ENCODE data around the gene FABP1.

The FABP1 gene

DNA sequence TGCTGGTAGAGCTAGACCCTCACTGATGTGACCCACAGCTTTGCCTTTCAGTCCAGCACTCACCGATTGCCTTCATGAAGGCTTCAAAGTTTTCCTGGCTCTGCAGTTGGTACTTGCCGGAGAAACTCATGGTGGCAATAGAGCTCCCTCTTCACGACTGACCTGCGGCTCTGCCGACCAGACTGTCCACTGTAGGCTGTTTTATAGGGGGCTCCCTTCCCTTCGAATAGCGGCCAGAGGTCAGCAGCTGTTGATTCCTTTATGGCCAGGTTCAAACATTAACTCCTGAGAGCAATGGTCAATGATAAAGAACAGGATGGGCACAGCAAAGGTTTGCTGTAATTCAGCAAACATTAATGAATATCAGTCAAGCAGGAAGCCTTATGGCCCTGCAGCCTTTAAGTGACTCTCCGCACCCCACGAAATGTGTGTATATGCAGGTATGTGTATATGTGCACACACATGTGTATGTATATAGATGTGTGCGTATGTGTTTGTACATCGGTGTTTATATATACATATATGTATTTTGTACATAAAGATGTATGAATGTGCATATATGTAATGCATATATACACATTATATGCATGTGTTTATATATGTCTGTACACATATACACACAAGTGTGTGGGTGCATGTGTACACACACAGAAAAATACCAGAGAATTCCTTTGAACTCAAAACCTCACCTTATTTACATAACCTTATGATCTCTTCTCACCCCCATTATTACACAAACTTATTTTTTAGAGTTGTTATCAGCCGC, at the start of gene FABP1:
Gene FABP1 (minus strand): TSS at position 175 of the 766 bp plus-strand sequence. CDS start 45 bp downstream, at position 130.
- DNase-seq (ENCODE audit: low read depth) = no peak

DNA sequence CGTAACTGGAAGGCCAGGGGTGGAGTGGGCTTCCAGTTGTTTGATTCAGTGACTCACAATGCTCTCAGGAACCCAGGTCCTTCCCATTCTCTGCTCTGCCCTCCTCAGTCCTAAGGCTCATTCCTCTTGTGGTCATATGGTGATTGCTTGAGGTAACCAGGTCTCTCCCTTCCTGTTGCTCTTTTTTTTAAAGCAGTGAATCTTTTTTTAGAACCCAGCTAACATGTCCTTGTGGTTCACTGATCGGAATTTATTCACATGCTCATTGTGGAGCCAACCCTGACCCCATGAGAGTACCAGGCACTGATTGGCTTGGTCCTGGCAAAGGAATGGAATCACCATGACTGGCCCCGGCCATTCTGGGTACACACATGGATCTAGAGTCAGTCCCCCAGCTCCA, 49.7 kb upstream of the FABP1 start:
- DNase-seq (ENCODE audit: low read depth) = no peak

DNA sequence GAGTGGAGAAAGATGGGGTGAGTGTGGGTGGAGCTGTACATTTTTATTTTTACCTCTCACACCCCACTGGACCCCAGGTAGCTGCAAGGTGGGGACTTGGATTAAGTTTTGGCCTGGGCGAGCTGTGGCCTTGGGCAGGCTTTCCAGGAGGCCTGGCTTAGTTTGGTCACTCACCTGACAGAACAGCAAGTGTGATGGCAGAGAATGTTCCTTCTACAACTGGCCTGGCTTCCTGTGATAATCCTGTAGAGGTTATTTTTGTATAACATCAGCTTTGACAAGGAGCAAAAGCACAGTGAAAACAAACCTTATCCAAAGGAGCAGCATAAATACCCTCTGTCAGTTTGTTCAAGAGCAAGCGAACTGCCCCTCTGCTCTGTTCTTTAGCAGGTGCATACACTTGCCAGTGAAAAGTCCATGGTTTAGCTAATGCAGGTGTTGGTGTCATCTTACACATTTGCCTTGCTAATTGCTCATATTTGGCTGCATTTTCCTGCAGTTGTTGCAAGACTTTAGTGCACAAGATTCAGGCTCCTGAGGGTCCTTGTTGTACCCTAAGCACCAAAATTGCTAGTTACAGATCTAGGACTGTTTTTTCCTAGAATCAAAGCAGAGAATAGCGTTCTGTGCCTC, 48.6 kb upstream of the FABP1 start:
- DNase-seq (ENCODE audit: low read depth) = no peak

DNA sequence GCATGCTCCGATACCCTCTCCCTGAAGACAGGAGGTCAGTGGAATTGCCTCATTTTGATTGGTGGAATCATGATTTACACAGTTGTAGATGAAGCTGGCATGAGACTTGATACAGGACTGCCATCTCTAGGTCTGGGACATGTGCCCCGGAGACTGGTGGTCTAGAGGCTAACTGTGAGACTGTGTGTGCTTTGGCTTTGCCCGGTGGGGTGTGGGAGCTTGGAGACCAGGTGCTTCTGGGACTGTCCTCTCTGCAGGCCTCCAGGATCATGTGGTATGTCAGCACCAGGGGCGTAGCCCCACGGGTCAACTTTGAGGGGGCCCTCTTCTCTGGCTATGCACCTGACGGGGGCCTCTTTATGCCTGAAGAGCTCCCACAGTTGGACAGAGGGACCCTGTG, 45.0 kb upstream of the FABP1 start:
- no peak for DNase-seq (ENCODE audit: low read depth)

DNA sequence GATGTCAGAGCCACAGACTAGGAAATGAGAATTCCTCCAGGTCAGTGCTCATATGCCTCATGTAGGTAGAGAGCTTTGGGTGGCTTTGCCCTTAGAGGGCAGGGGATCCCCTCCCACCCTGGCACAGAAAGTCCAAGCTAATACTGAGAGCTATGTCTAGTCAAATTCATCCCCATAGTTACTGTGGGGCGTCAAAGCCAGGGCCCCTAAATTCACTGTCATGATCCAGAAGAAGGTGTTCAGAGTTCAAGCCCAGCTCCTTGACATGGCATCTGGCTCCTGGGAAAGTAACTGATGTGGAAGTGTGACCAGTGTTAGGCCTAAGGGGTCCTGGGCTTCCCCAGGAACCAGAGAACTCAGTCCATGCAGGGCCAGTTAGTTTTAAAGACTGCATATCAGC, 44.1 kb upstream of the FABP1 start:
- no peak for DNase-seq (ENCODE audit: low read depth)

DNA sequence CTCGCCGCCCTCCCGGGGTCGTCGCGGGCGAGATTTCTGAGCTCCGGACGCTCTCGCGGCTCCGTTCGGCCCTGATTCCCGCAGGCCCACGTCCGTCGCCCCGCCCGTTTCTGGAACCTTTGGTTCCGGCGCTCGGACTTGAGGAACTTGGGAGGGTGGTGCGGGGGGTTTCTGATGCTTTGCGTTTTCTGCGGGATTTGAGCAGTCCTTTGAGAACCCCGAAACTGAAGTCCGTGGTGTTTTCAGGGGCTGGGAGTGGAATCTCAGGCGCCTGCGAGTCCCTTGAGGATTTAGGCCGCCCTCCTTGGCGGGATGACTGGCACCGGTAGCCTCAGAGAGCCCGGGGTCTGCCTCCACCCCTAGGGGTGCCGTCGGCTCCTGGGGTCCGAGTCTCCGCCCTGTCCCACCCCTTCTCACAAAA, 42.6 kb upstream of the FABP1 start:
- DNase-seq (ENCODE audit: low read depth) = no peak

DNA sequence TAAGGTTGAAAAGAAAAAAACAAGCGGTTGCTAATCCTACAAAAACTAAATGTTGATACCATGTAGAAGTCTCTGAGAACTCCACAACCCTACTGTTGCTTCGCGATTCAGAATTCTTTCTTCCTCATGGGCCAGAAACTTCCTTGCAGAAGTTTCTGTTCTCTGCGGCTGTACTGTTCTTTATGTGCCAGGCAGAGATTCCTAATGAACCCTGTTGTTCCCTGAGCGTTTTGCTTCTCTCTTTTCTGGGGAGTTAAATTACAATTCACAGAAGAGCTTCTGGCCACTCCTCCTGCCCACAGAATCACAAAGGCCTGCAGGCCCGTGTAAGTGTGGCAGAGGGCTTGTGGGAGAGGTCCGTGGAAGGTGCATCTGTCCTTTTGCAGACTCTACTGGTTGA, 40.5 kb upstream of the FABP1 start:
- no peak for DNase-seq (ENCODE audit: low read depth)

DNA sequence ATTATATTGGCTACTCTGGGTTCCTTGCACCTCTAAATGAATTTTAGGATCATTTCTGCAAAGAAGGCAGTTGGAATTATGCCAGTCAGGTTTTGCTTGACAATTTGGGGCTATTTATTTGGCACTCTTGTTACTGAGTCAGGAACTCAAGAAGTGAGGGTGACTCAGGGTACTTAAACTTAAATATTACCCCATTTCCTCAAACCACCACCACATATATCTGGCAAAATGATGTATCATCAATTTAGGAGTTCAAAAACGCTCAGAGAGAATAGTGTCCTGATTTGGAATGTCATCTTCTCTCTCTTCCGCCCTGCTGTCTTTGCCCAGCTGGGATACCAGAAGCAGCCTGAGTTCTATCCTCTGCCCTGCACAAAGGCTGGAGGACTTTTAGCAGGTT, 39.9 kb upstream of the FABP1 start:
- DNase-seq (ENCODE audit: low read depth) = no peak

DNA sequence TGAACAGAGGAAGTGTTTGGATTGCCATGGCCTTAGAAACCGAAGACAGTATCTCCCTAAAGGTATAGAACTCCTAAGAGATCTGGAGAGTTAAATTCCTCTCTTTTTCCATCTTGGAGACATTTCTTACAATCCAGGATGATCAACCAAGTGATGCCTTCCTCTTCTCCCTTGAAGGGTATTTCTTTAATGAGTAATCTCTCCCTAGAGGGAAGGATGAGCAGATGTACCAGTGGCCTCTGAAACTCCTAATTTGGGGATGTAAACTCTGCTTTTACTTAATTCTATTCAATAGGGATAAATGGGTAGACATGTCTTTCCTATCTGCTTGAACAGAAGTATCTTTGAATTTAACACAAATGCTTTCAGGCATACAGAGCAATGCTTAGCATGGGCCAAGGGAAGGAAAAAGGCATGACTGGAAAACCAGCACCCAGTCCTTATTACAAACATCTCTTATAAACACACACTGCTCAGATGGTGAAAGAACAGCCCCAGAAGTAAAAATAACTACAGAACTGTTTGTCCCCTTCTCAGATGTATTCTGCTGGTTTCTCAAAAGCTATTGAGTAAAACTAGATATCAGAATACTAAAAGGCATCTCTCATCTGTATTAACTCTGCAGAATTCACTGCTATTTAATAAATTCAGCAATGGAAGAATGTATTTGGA, 37.6 kb upstream of the FABP1 start:
- DNase-seq (ENCODE audit: low read depth) = no peak

DNA sequence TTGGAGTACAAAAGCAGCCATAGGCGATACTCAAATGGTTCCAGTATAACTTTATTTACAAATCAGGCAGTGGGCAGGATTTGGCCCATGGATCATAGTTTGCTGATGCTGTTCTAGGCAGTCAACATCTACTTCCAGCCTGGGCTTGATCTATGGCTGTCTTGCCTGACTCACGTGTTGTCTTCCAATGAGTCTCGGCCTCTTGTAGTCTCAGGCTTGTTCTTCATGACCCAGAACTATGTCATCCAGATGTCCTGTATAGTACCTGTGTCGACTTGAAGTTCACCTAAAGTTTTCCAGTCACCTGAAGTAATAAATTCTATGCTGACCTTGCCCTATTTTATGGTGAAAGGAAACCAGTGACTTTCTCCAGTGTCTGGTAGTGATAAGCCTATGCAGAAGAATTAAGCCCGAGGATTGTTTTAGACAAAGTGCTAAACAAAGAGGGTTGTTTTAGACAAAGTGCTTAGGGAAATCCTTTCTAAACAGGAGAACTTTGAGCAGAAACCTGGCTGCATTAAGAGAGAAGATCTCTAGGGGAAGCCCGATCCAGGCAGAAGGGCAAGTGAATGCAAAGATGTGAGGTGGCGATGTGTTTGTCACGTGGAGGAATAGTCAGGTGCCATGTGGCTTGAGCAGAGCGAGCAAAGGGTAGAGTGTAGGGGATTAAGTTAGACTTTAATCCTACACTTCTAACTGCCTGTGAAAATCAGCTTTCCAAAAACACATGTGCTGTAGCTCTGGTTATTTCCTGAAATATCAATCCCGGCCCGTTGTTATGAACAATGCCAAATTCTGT, 33.8 kb upstream of the FABP1 start:
- no peak for DNase-seq (ENCODE audit: low read depth)

DNA sequence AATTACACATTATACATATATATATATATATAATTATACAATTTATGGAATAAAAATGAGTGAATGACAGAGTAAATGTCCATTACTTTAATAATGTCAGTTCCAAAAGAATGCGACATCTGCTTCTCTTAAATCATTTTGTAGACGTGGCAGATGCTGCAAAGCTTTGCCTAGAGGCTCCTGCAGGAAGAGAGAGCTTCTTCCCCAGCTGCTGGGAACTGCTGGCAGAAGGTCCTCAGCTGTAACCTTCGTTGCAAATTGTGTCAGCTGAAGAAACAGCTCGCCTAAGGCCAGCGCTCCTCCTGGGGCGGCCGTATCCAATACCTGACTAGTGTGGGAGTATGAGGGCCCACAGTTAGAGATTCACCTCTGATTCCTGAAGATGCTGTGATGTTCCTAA, 32.7 kb upstream of the FABP1 start:
- no peak for DNase-seq (ENCODE audit: low read depth)

DNA sequence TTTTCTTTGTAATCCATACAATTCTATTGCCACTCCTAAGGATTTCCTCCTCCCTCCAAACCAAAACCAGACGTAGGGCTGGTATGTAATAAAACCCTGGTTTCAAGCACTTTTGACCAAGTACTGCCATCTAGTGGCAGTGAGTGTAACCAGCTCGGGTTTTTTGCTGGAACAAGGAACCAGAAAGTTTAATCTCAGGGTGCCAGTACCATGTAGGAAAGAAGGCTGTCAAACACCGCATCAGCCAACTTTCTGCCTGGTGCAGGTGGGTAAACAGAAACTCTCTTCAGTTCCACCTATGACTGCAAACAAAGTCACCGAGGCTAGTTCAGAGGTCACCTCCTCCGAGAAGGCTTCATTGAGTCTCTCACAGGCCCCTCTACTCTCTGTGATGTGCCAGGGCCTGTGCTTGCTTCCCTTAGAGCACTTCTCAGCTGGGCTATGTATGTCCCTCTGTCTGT, 32.1 kb upstream of the FABP1 start:
- peak; percentile 34 for DNase-seq (ENCODE audit: low read depth)

DNA sequence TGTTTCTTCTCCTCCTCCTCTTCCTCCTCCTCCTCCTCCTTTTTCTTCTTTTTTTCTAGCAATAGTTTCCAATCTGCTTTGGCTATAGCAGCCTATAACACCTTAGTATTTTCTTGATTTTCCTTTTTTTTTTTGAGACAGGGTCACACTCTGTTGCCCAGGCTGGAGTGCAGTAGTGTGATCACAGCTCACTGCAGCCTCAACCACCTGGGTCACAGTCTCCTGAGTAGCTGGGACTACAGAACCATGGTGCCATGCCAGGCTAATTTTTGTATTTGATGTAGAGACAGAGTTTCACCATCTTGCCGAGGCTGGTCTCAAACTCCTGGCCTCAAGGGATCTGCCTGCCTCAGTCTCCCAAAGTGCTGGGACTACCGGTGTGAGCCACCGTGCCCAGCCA, 31.6 kb upstream of the FABP1 start:
- DNase-seq (ENCODE audit: low read depth) = no peak

DNA sequence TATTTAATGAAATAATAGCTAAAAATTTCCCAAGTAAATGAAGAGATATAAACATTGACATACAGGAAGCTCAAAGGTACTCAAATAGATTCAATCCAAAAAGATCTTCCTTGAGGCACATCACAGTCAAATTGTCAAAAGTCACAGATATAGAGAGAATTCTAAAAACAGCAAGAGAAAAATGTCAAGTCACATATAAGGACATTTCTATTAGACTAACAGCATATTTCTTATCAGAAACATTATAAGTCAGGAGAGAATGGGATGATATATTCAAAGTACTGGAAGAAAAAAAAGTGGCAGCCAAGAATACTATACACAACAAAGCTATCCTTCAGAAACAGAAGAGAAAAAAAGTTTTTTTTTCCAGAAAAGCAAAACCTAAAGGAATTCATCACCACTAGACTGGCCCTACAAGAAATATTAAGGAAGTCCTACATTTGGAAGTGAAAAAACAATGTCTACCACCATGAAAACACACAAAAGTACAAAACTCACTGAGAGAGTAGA, 21.1 kb upstream of the FABP1 start:
- no peak for DNase-seq (ENCODE audit: low read depth)

DNA sequence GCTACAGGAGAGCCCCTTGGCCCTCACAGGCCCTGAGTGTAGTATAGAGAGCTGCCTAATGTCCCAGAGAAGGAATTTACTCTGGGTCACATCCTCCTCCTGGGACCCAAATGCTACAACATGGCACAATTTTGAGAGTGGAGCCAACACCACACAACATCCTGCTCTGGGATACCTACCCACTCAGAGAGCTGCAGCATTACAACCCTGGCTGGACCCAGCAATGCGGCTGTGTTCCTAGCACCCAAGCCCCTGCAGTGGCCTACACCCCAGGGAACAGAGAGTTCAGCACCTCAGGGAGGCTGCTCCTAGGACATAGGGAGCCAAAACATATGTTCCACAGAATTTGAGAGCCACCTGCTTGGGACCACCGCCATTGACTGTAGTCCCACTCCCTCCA, 19.3 kb upstream of the FABP1 start:
- no peak for DNase-seq (ENCODE audit: low read depth)

DNA sequence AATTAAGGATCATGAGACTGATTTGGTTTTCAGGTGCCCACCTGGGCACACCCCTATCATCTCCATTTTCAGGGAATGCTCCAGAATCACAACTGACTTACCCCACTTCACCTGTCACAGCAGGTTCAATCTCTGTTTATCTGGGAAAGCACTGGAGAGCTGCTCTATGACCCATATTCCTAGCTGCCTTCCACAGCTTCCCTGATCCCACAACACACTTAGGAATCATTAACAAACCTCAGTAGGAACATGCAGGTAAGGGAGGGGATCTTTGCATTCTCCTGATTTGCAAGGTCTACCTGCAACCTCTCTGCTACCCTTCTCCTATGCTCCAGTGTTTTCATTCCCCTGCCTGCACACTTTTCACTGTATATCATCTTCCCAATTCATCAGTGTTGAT, 18.7 kb upstream of the FABP1 start:
- no peak for DNase-seq (ENCODE audit: low read depth)

DNA sequence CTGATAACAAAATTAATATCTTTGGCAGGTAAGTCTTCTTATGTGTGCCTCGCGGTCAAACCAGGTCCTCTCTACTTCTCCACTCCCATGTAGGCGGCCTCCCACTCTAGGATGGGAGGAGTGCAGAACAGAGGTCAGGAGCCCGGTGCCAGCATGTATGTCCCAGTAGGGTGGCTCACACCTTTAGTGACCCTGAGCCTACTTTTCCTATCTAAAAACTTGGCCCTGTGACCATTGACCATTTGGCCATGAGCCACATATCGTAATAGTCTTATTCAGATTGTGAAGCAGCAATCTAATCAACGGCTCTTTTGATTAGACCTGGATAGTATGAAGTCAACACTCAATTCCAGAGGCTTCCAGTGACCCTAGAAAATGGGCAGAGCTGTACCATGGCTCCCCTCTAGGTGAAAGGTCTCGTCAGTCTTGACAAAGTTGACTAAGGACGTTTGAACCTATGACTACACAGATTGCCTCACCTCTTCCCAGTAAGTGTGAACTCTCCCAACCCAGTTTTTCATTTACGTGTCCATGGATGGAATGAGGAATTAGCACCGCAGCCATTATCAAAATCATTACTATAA, 17.1 kb upstream of the FABP1 start:
- no peak for DNase-seq (ENCODE audit: low read depth)

DNA sequence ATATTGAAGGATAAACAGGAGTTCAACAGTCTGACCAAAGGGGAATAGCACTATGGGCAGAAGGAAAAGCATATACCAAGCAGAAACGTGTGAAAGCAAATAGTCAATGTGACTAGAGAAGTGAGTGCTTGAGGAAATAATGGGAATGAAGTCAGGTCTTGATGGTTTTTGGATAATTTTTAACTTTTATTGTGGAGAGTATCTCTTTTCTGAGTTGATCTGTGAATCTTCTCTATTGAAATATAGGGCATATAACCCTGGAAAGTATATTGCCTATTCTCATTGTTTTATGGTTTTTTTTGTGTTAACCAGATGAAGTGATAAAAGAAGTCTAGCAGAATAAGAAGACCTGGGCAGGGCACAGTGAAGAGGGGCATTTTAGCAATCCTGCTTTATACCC, 16.4 kb upstream of the FABP1 start:
- no peak for DNase-seq (ENCODE audit: low read depth)

DNA sequence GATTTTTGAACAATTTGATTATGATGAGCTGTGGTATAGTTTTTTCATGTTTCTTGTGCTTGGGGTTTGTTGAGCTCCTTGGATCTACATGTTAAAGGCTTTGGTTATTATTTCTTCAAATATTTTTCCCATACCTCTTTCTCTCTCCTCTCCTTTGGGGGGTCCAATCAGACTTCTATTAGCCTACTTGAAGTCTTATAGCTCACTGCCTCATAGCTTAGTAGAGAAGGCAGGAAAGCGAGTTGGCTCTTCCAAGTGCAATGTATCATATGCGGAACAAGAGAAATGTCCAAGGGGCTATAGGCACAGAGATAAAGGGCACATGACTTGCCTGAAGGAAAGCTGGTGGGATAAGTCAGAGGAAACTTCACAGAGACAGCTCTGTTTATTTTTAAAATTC, 14.1 kb upstream of the FABP1 start:
- no peak for DNase-seq (ENCODE audit: low read depth)

DNA sequence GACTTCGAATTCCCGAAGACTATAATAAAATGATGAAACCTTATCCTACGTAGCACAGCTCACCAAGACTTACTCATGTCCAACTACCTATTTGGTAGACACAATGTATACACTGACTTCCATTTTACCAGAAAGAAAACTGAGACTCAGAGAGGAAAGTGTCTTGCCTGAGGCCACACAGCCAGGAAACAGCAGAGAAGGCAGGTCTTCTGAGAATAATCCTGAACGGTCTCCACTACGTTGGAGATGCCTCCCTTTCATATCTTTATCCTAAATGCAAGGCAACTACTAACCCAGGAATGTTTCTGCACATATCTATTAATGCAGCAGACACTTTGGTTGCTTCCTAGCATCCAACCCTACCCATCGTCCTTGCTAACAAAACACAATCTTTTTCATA, 11.9 kb upstream of the FABP1 start:
- DNase-seq (ENCODE audit: low read depth) = no peak

DNA sequence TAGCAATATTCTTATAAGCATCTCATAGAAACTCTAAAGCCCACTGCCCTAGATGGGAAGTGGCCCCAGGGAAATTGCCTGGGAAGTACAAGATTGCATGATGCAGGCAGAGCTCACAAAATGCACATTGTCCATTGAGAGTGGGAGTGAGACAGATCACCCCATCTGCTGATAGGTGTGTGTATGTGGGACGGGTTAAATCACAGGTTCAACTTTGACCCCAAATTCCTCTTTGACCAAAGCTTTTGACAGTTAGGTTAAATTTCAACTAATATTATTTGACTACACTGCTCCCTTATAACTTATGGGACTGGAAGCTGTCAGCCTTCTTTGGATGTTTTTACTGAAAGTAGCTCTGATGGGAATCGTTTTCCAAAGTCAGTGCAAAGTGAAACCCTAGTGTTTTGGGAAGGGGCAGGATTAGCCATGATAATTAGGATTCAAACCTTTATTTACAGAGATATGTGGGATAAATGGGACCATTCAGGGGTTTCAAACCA, 11.4 kb upstream of the FABP1 start:
- DNase-seq (ENCODE audit: low read depth) = no peak

DNA sequence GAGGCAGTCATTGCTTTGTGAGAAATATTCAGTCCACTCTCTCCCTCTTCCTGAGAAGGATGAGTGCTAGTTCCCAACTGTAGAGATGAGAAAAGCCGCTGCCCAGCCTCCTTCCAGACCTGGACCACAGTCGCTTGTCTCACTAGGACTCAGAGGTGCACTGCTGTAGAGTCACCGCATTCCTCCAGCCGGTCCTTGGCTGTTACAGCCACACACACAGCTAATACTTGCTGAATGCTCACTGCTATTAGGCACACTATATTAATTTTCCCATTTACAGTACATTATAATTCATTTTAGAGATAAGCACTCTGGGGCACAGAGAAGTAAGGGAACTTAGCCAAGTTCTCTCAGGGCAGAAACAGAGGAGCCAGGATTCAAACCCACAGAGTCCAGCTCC, 10.0 kb upstream of the FABP1 start:
- DNase-seq (ENCODE audit: low read depth) = no peak

Data from stimulated activated CD8-positive, alpha-beta memory T cell treated with anti-CD3 and anti-CD28 coated beads, Interleukin-12 subunit alpha, Interleukin-12 subunit beta, amount 100 ng/mL, for 1 hour (primary cell).